ENCODE results near the gene CCR1. TPM values are rescaled to one million over a fixed set of nuclear protein-coding genes. Genes with fewer than 3 reads are reported as not detected.

Gene CCR1
- total and polyA plus RNA-seq, 9 donors = 2.1 to 4.8 (median 3.4) TPM

Other genes with a start within 250 kb of the CCR1 start
- gene FYCO1, start 212.5 kb downstream of the CCR1 start, total RNA-seq = 18.6 TPM
- gene FYCO1, start 212.5 kb downstream of the CCR1 start, polyA plus RNA-seq (ENCODE audit: insufficient read depth in 1 of 8, insufficient read length in 8 of 8, low replicate concordance in 1 of 8) = 10 to 100 TPM; 22.7 to 33.6 (median 25.6) TPM
- gene XCR1, start 180.8 kb downstream of the CCR1 start, total RNA-seq = 0.18 TPM
- under 1 TPM; 0.08 to 0.60 (median 0.13) TPM for gene XCR1, start 180.8 kb downstream of the CCR1 start, polyA plus RNA-seq (ENCODE audit: insufficient read depth in 1 of 8, insufficient read length in 8 of 8, low replicate concordance in 1 of 8)
- gene CCR3, start 34.1 kb upstream of the CCR1 start, total RNA-seq = not detected
- not detected for gene CCR3, start 34.1 kb upstream of the CCR1 start, polyA plus RNA-seq (ENCODE audit: insufficient read depth in 1 of 8, insufficient read length in 8 of 8, low replicate concordance in 1 of 8)
- 0.98 TPM for gene CCR2, start 145.8 kb upstream of the CCR1 start, total RNA-seq
- gene CCR2, start 145.8 kb upstream of the CCR1 start, polyA plus RNA-seq (ENCODE audit: insufficient read depth in 1 of 8, insufficient read length in 8 of 8, low replicate concordance in 1 of 8) = 1 to 10 TPM in 3 of 8 donors, under 1 TPM in 5; 0.35 to 1.7 (median 0.76) TPM
- gene CCR5, start 162.6 kb upstream of the CCR1 start, total RNA-seq = 0.13 TPM
- gene CCR5, start 162.6 kb upstream of the CCR1 start, polyA plus RNA-seq (ENCODE audit: insufficient read depth in 1 of 8, insufficient read length in 8 of 8, low replicate concordance in 1 of 8) = under 1 TPM; 0.29 to 0.52 (median 0.39) TPM
- 0.53 TPM for gene CCRL2, start 198.9 kb upstream of the CCR1 start, total RNA-seq
- gene CCRL2, start 198.9 kb upstream of the CCR1 start, polyA plus RNA-seq (ENCODE audit: insufficient read depth in 1 of 8, insufficient read length in 8 of 8, low replicate concordance in 1 of 8) = 1 to 10 TPM in 1 of 8 donors, under 1 TPM in 7; 0.36 to 1.4 (median 0.59) TPM

All from muscle of leg (tissue), 9 donors.